Measurements from ENCODE around the gene EEF1A2. TPM values are rescaled to one million over a fixed set of nuclear protein-coding genes. Genes with fewer than 3 reads are reported as not detected.

Gene EEF1A2
- total RNA-seq, 4 donors from 2014 or later = 0.75 to 5.0 (median 3.3) TPM

GRCh38 chr20:63529180-63529860 lies 30.4 kb upstream of the EEF1A2 start:
- intact Hi-C loops (cut with DNase I; ENCODE audit: low total_unique reads) = no loop called here

GRCh38 chr20:63527184-63527583 lies 28.3 kb upstream of the EEF1A2 start:
- Histone ChIP-seq H3K27me3 (no peaks in the 10 kb centered on the region), H3K27ac (no peak overlapping the region), H3K9me3 (no peaks in the 10 kb centered on the region), H3K4me1 (peaks cover 5 to 24% (median 10%) of the 10 kb centered on the region in 4 donors), H3K36me3 (no peaks in the 10 kb centered on the region), H3K4me3 (no peak overlapping the region)
- in situ Hi-C loops (cut with MboI; ENCODE audit: low pct_ligation_motif_present in 1 of 4, low pct_unique_long_range_greater_than_20kb in 1 of 4, low sequenced_read_pairs in 3 of 4) (loop anchor here in 1 of 4 donors (25.0 kb wide), 1 partner anchor 110 kb away; the partner anchor contains the start of gene GMEB2), intact Hi-C loops (cut with DNase I; ENCODE audit: low total_unique reads) (no loop called here)
- no peak for TF ChIP-seq POLR2AphosphoS5 (IDR thresholded peaks at IDR 0.05)
- no peak for TF ChIP-seq EP300 (IDR thresholded peaks at IDR 0.05; ENCODE audit: low read depth)
- no peak for TF ChIP-seq CTCF (IDR thresholded peaks at IDR 0.05)
- WGBS, 2 donors (ENCODE audit: low coverage in 1 of 2) = 73 to 85% methylated on average over 6 to 9 of the region's 9 CpGs
- DNase-seq = no peak

More at GRCh38 chr20:63529180-63529860, 30.4 kb upstream of the EEF1A2 start:
- peaks cover 2 to 30% (median 6%) of the 10 kb centered on the region in 4 donors for H3K4me1 ChIP-seq
- in situ Hi-C loops (cut with MboI; ENCODE audit: low pct_ligation_motif_present in 1 of 4, low pct_unique_long_range_greater_than_20kb in 1 of 4, low sequenced_read_pairs in 3 of 4) = loop anchor here in 1 of 4 donors (25.0 kb wide), 1 partner anchor 108 kb away; the partner anchor contains the start of gene GMEB2
- TF ChIP-seq CTCF (IDR thresholded peaks at IDR 0.05) (no peak), EP300 (IDR thresholded peaks at IDR 0.05; ENCODE audit: low read depth) (no peak), POLR2A (IDR thresholded peaks at IDR 0.05) (no peak), POLR2AphosphoS5 (IDR thresholded peaks at IDR 0.05) (no peak)
- WGBS, 2 donors (ENCODE audit: low coverage in 1 of 2) = 79% methylated on average over 24 of the region's 27 CpGs; no CpG with 5 or more reads in 1 of the 2 donors
- H3K36me3 ChIP-seq = no peaks in the 10 kb centered on the region
- no peak overlapping the region for H3K4me3 ChIP-seq
- no peak for DNase-seq
- H3K27me3 ChIP-seq = peaks cover 2% of the 10 kb centered on the region
- H3K9me3 ChIP-seq = no peaks in the 10 kb centered on the region
- no peak overlapping the region for H3K27ac ChIP-seq

- in situ Hi-C loops (cut with MboI; ENCODE audit: low pct_ligation_motif_present in 1 of 4, low pct_unique_long_range_greater_than_20kb in 1 of 4, low sequenced_read_pairs in 3 of 4) = loop anchor here in 1 of 4 donors (25.0 kb wide), 1 partner anchor 111 kb away; the partner anchor contains the start of gene GMEB2
- intact Hi-C loops (cut with DNase I; ENCODE audit: low total_unique reads) = no loop called here
- no peaks in the 10 kb centered on the region for H3K9me3 ChIP-seq
- peaks cover 9 to 28% (median 20%) of the 10 kb centered on the region in 4 donors for H3K4me1 ChIP-seq
- 16 to 17% methylated on average over 2 of the region's 2 CpGs for WGBS, 2 donors (ENCODE audit: low coverage in 1 of 2)
- peak overlapping the region in 2 of 4 donors; percentile 17 to 50 for H3K27ac ChIP-seq
- peak; percentile 44 for DNase-seq
- H3K4me3 ChIP-seq = no peak overlapping the region
- H3K36me3 ChIP-seq = no peaks in the 10 kb centered on the region
- no peak for TF ChIP-seq EP300 (IDR thresholded peaks at IDR 0.05; ENCODE audit: low read depth)
- TF ChIP-seq CTCF (IDR thresholded peaks at IDR 0.05) = no peak
- peak; percentile 28 for TF ChIP-seq POLR2A (IDR thresholded peaks at IDR 0.05)
- TF ChIP-seq POLR2AphosphoS5 (IDR thresholded peaks at IDR 0.05) = peak in 2 of 3 donors; percentile 34 to 57
- H3K27me3 ChIP-seq = no peaks in the 10 kb centered on the region
These were observed 27.1 kb upstream of the EEF1A2 start for GRCh38 chr20:63525971-63526370.

- Histone ChIP-seq H3K27ac (peak overlapping the region in 1 of 4 donors; percentile 50), H3K27me3 (no peaks in the 10 kb centered on the region), H3K4me3 (no peak overlapping the region), H3K4me1 (peaks cover 9 to 24% (median 19%) of the 10 kb centered on the region in 4 donors), H3K36me3 (no peaks in the 10 kb centered on the region), H3K9me3 (no peaks in the 10 kb centered on the region)
- DNase-seq = no peak
- in situ Hi-C loops (cut with MboI; ENCODE audit: low pct_ligation_motif_present in 1 of 4, low pct_unique_long_range_greater_than_20kb in 1 of 4, low sequenced_read_pairs in 3 of 4) (loop anchor here in 1 of 4 donors (25.0 kb wide), 1 partner anchor 112 kb away; the partner anchor contains the start of gene GMEB2), intact Hi-C loops (cut with DNase I; ENCODE audit: low total_unique reads) (no loop called here)
- TF ChIP-seq EP300 (IDR thresholded peaks at IDR 0.05; ENCODE audit: low read depth) (no peak), POLR2AphosphoS5 (IDR thresholded peaks at IDR 0.05) (peak in 1 of 3 donors; percentile 4)
- 60 to 62% methylated on average over 1 to 3 of the region's 3 CpGs for WGBS, 2 donors (ENCODE audit: low coverage in 1 of 2)
These were observed 26.3 kb upstream of the EEF1A2 start for GRCh38 chr20:63525185-63525584.

All from transverse colon (tissue), 4 donors.